B cell (primary cell): ENCODE data around the gene ACSM2B.

ENCODE experiments used
- CTCF ChIP-seq: fragments of 200-600 bp; IDR thresholded peaks from one replicate; pipeline ENCODE4 v1.8.0; 2022; ENCODE audit warnings: antibody characterized with exemption, mild to moderate bottlenecking
- EZH2 ChIP-seq: IDR thresholded peaks from 2 replicates; pipeline ENCODE4 v1.6.1; 2012; ENCODE audit warnings: borderline replicate concordance, low read depth, mild to moderate bottlenecking, moderate library complexity, low read length; ENCODE audit not compliant: insufficient read depth, poor library complexity, severe bottlenecking

GRCh38 chr16:20622498-20622870 lies 46.3 kb upstream of the ACSM2B start:
- TF ChIP-seq CTCF: no peak
- TF ChIP-seq EZH2: no peak
